GM19099 (cell line): ENCODE results near the gene GABBR2.

Experiments used
- POLR2A ChIP-seq: IDR thresholded peaks from 3 replicates; pipeline ENCODE4 v1.6.1; 2011; ENCODE audit warnings: low read depth; ENCODE audit not compliant: insufficient read length; ENCODE audit errors: extremely low read depth

The GABBR2 gene

GRCh38 chr9:98287384-98287783, 421.4 kb downstream of the GABBR2 start:
- TF ChIP-seq POLR2A, result no peak

GRCh38 chr9:98285446-98285845, 423.3 kb downstream of the GABBR2 start:
- TF ChIP-seq POLR2A, result no peak

- no peak for TF ChIP-seq POLR2A
Observed at GRCh38 chr9:98284754-98285153, 424.0 kb downstream of the GABBR2 start.

GRCh38 chr9:98281281-98281680, 427.5 kb downstream of the GABBR2 start:
- no peak for TF ChIP-seq POLR2A

- TF ChIP-seq POLR2A, result no peak
Observed at GRCh38 chr9:98280574-98280973, 428.2 kb downstream of the GABBR2 start.

- no peak for TF ChIP-seq POLR2A
Observed at GRCh38 chr9:98280162-98280561, 428.6 kb downstream of the GABBR2 start.

- TF ChIP-seq POLR2A, result no peak
Observed at GRCh38 chr9:98276907-98277469, 431.7 kb downstream of the GABBR2 start.

- TF ChIP-seq POLR2A, result no peak
Observed at GRCh38 chr9:98275159-98275558, 433.6 kb downstream of the GABBR2 start.

- no peak for TF ChIP-seq POLR2A
Observed at GRCh38 chr9:98272083-98272482, 436.7 kb downstream of the GABBR2 start.

GRCh38 chr9:98271479-98271878, 437.3 kb downstream of the GABBR2 start:
- no peak for TF ChIP-seq POLR2A

- TF ChIP-seq POLR2A, result no peak
Observed at GRCh38 chr9:98264516-98264915, 444.2 kb downstream of the GABBR2 start.

GRCh38 chr9:98263482-98264357, 445.0 kb downstream of the GABBR2 start:
- TF ChIP-seq POLR2A, result no peak

GRCh38 chr9:98263080-98263479, 445.7 kb downstream of the GABBR2 start:
- no peak for TF ChIP-seq POLR2A

GRCh38 chr9:98262056-98262455, 446.7 kb downstream of the GABBR2 start:
- no peak for TF ChIP-seq POLR2A

- no peak for TF ChIP-seq POLR2A
Observed at GRCh38 chr9:98260635-98261034, 448.1 kb downstream of the GABBR2 start.

- no peak for TF ChIP-seq POLR2A
Observed at GRCh38 chr9:98259791-98260190, 448.9 kb downstream of the GABBR2 start.

- TF ChIP-seq POLR2A, result no peak
Observed at GRCh38 chr9:98256756-98257155, 452.0 kb downstream of the GABBR2 start.

- TF ChIP-seq POLR2A, result peak; percentile 83
Observed at GRCh38 chr9:98255578-98256296, 453.0 kb downstream of the GABBR2 start, which contains the start of gene TBC1D2. Gene TBC1D2 (minus strand): TSS chr9:98255649. CDS start chr9:98255541, 108 bp downstream.
